Fibroblast of skin of back (primary cell): Measurements from ENCODE around the gene PHF12.
"Not testable (repeated sequence)": the region's sequence is repeated elsewhere in the genome, so short reads cannot be mapped to it uniquely, and the experiment has no call there.

Experiments
- DNase-seq: peaks from one replicate; pipeline ENCODE4 v3.0.0-alpha.2; 2013

PHF12 gene

GRCh38 chr17:28929787-28930186 lies 21.5 kb downstream of the PHF12 start:
- no peak for DNase-seq

GRCh38 chr17:28928061-28928460 lies 23.3 kb downstream of the PHF12 start:
- peak; percentile 46 for DNase-seq

- no peak for DNase-seq
Observed at GRCh38 chr17:28926786-28927185, 24.5 kb downstream of the PHF12 start.

- DNase-seq: no peak
Observed at GRCh38 chr17:28926366-28926765, 25.0 kb downstream of the PHF12 start.

- DNase-seq: peak; percentile 71
Observed at GRCh38 chr17:28925912-28926365, 25.4 kb downstream of the PHF12 start.

GRCh38 chr17:28920201-28920600 lies 31.1 kb downstream of the PHF12 start:
- DNase-seq: no peak

- no peak for DNase-seq
Observed at GRCh38 chr17:28918295-28918694, 33.0 kb downstream of the PHF12 start.

- DNase-seq: no peak
Observed at GRCh38 chr17:28917465-28917864, 33.9 kb downstream of the PHF12 start.

GRCh38 chr17:28917029-28917428 lies 34.3 kb downstream of the PHF12 start:
- DNase-seq: no peak

- DNase-seq: peak; percentile 35
Observed at GRCh38 chr17:28916302-28916934, 34.9 kb downstream of the PHF12 start.

- DNase-seq: no peak
Observed at GRCh38 chr17:28912938-28913333, 38.4 kb downstream of the PHF12 start.

- DNase-seq: no peak
Observed at GRCh38 chr17:28912281-28912937, 38.9 kb downstream of the PHF12 start.

GRCh38 chr17:28911411-28912045 lies 39.8 kb downstream of the PHF12 start:
- no peak for DNase-seq

- DNase-seq: no peak
Observed at GRCh38 chr17:28910534-28910933, 40.8 kb downstream of the PHF12 start.

GRCh38 chr17:28908640-28909167 lies 42.6 kb downstream of the PHF12 start:
- DNase-seq: peak; percentile 56

- no peak for DNase-seq
Observed at GRCh38 chr17:28907709-28908475, 43.4 kb downstream of the PHF12 start.

- no peak for DNase-seq
Observed at GRCh38 chr17:28906706-28907438, 44.4 kb downstream of the PHF12 start.

GRCh38 chr17:28906276-28906675 lies 45.0 kb downstream of the PHF12 start:
- no peak for DNase-seq

GRCh38 chr17:28904800-28905199 lies 46.5 kb downstream of the PHF12 start:
- DNase-seq: no peak

- DNase-seq: not testable (repeated sequence)
Observed at GRCh38 chr17:28903546-28903841, 47.8 kb downstream of the PHF12 start.

GRCh38 chr17:28902819-28903545 lies 48.3 kb downstream of the PHF12 start, which contains the start of gene DHRS13:
TSS of gene DHRS13 (minus strand) at chr17:28903079. CDS start at chr17:28902944, 135 bp downstream.
- DNase-seq: peak; percentile 85
